Measurements from ENCODE around the gene CCNG2. TPM values are rescaled to one million over a fixed set of nuclear protein-coding genes. Genes with fewer than 3 reads are reported as not detected.

The CCNG2 gene
- total RNA-seq, 1 experiment from 2014 or later: 42.3 TPM

DNA sequence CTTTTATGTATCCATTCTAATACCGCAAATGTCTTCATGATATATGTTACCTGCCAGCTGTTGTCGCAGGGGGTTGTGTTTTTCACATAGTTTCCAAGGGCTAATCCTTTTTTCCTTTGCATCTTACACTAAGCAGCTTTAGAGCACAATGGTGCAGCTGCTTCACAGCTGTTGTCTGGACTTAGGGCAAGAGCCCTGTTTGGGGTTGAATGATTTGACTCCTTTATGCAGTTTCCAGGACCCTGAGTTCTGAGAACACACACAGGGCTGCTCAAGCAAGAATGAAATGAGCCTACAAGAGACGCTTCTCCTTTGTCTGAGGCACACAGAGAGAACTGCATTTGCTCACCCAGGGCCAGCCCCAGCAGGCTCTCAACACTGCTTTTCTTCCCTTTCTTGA, 20.2 kb downstream of the CCNG2 start:
- peak; percentile 99 for DNase-seq (ENCODE audit: low read depth)

GRCh38 chr4:77178560-77178959, 21.6 kb downstream of the CCNG2 start:
- peak; percentile 71 for DNase-seq (ENCODE audit: low read depth)

DNA sequence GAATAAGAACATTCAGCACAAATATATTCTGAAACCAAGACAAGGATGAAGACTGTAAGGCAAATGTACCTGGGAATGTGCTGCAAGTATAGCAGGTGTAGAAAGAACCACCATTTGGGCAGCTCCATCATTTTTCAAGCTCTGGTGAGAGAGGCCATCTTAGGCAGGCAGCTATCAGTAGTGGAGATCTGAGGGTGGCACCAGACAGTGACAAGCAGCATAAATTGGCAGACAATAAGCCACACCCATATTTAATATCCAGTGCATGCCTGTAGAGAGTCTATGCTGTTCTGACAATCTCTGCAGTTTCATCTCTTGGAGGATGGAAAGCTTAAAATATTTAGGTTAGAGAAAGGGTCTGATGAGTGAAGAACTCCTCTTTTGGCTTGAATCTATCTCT, 22.5 kb downstream of the CCNG2 start:
- no peak for DNase-seq (ENCODE audit: low read depth)

- no peak for DNase-seq (ENCODE audit: low read depth)
Observed at GRCh38 chr4:77181720-77182119, 24.7 kb downstream of the CCNG2 start.

DNA sequence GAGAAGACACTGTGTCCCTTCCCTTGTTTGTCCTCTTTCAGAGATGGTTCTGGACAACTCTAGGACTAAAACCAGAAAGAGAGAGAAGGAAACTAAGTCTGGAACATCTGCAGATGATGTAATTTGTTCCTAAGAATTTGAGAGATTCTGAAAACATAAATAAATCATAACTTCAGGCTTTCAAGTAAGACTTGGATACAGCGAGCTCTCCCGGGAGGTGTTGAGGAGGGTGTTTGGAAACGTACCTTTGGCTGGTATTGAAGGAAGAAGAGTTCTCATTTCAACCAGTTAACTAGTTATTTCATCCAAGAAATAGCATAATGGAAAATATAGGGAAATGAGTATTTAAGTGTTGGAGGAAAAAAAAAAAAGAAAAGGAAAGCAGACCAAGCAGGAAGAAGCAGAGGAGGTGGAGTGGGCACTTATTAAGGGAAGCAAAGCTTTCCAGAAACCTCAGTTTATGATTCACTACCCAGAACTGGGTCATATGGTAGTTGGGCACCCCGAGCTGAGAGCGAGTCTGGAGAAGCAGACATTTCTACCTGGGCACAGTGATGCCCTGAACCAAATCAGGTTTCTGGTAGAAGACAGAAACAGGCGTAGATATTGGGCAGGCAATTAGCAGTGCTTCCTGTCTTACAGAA, 26.9 kb downstream of the CCNG2 start:
- no peak for DNase-seq (ENCODE audit: low read depth)

DNA sequence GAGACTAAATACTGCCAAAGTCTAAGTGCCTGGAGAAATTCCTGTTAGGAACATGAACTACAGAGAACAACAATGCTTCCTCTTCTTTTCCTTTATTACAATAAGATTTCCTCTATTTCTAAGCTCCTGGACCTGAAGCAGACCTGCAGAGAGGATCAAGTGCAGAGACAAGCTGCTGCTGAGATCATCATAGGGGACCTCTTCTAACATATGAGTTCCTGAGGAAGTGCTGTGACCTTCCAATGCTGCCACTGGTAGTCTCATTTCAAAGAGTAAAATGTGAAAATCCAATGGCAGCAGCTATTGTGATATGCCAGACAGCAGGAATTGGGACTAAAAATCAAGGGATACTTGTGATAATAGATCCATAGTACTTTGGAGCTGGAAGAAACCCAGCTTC, 28.0 kb downstream of the CCNG2 start:
- no peak for DNase-seq (ENCODE audit: low read depth)

- no peak for DNase-seq (ENCODE audit: low read depth)
Observed at GRCh38 chr4:77185686-77186085, 28.7 kb downstream of the CCNG2 start.

DNA sequence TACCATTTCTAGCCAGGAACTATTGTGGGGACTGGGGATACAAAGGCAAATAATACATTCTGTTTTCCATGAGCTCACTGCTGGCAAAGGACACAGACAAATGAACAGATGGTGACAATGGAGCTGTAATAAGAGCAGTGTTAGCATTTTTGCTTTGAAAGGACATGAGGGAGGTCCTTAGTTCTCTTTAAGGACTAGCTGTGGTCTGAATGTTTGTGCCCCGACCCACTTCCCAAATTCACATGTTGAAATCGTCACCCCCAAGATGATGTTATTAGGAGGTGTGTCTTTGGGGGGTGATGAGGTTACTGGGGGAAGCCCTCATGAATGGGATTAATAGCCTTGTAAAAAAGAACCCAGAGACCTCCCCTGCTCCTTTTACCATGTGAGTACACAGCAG, 30.3 kb downstream of the CCNG2 start:
- DNase-seq (ENCODE audit: low read depth): no peak

- no peak for DNase-seq (ENCODE audit: low read depth)
Observed at GRCh38 chr4:77188498-77189220, 31.7 kb downstream of the CCNG2 start.

DNA sequence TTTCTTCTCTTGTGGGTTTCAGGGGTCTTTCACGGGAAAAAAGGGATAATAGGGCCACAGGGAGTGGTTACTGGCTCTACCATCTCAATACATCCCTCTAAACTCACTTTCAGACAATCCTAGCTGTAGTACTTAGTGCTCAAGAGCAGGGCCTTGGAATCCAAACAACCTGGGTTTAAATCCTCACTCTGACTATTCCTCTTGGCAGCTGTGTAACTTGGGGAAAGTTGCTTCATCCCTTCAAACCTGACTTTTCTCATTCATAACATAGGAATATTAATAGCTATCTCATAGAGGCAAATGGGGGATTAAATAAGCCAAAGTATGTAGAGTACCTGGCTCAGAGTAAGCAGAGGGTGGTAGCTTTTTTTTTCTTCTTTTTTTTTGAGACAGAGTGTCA, 32.4 kb downstream of the CCNG2 start:
- no peak for DNase-seq (ENCODE audit: low read depth)

GRCh38 chr4:77190053-77190452, 33.0 kb downstream of the CCNG2 start:
- peak; percentile 24 for DNase-seq (ENCODE audit: low read depth)

GRCh38 chr4:77193046-77193445, 36.0 kb downstream of the CCNG2 start:
- no peak for DNase-seq (ENCODE audit: low read depth)

- no peak for DNase-seq (ENCODE audit: low read depth)
Observed at GRCh38 chr4:77193511-77194102, 36.6 kb downstream of the CCNG2 start.

GRCh38 chr4:77194366-77194765, 37.4 kb downstream of the CCNG2 start:
- no peak for DNase-seq (ENCODE audit: low read depth)

DNA sequence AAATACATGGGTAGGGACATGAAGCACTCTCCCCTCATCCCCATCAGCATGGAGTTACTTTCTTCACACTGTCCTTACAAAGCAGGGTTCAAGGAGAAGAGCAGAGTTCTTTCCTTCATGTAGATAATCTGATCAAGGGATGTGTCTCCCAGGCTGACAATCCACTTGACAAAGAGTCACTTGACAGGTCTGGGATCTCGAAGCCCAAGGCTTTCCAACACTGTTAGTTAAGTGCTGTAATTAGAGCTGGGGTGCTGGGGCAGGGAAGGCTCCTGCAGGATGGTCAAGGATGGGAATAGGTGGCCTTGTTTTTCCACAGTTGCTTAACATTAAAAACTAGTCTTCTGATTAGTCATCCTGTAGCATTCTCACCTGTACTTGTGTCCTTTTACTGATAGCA, 38.0 kb downstream of the CCNG2 start:
- no peak for DNase-seq (ENCODE audit: low read depth)

DNA sequence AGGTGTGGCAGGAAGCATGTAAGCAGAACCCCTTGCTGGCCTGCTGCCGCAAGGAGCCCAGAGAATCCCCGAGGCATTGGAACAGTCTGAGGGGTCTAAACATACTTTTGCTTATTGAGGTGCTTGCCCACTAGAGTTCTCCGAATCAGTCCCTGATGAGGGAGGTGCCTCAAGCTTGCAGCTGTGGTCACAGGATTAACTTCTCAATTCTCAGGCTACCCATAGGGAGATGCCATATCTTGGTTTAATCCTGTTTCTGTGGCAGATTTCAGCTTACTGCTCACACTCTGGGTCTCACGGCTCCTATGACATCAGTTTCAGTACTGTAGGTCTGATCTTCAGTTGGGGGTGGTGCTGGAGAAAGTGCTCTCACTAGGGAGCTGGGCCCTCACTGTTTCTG, 39.9 kb downstream of the CCNG2 start:
- DNase-seq (ENCODE audit: low read depth): no peak

DNA sequence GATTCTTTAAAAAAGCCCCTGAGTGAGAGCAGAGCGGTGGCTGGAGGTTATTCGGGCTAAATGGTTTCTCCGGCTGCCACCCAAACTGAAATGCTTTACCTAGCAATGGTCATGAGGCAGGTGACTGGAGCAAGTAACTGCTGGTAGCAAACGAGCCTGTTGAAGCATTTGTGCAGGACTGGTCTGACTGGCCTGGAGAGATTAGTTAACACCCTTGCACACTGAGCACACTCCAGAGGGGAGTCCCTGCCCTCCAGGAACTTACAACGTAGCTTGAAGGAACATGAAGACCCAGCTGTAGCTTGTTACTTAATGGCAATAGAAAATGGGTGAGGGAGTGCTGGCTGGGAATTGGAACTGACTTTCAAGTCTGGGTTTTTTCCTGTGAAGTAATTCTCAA, 40.4 kb downstream of the CCNG2 start:
- no peak for DNase-seq (ENCODE audit: low read depth)

- DNase-seq (ENCODE audit: low read depth): no peak
Observed at GRCh38 chr4:77197831-77198230, 40.8 kb downstream of the CCNG2 start.

DNA sequence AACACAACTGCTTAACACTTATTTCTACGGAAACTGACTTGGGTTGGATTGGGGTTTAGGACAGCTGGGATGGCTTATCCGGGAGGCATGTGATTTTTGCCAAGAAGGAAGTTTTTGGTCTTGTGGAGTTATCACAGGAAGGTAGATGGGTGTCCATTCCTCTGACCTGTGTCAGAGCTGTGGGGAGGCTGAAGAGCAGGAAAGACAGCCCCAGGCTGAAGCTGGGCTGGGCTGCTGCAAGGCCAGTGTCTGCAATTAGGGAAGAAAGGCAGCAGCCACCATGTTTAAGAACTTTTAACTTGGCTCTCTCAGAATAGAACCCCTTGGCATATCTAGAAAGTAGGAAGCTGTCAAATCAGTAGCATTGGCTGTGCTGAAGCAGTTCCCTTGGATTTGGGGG, 42.3 kb downstream of the CCNG2 start:
- no peak for DNase-seq (ENCODE audit: low read depth)

GRCh38 chr4:77199701-77200100, 42.7 kb downstream of the CCNG2 start:
- no peak for DNase-seq (ENCODE audit: low read depth)

GRCh38 chr4:77201343-77201742, 44.3 kb downstream of the CCNG2 start:
- no peak for DNase-seq (ENCODE audit: low read depth)

DNA sequence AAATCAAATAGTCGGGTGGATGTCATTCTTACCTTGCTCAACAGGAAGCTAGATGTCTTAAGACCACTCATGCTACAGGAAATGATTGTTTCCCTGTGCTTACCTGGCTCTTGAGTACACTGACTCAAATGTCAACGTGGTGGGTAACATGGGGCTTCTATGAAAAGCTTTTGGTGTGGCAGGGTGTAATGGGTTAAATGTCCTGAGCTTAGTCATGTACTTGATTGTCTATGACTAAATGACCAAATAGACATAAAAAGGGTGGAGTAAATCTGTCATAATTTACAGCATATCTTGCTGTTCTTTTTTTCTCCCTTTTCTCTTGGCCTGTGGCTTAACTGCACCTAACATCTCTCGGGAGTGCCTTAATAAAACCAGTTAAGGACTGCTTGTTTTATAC, 44.9 kb downstream of the CCNG2 start:
- DNase-seq (ENCODE audit: low read depth): peak; percentile 12

GRCh38 chr4:77202491-77202890, 45.5 kb downstream of the CCNG2 start:
- DNase-seq (ENCODE audit: low read depth): no peak
